ENCODE measurements around the gene CADM2. TPM values are rescaled to one million over a fixed set of nuclear protein-coding genes. Genes with fewer than 3 reads are reported as not detected.

The CADM2 gene
- total and polyA plus RNA-seq, 12 donors = 0.12 to 3.0 (median 0.62) TPM

DNA sequence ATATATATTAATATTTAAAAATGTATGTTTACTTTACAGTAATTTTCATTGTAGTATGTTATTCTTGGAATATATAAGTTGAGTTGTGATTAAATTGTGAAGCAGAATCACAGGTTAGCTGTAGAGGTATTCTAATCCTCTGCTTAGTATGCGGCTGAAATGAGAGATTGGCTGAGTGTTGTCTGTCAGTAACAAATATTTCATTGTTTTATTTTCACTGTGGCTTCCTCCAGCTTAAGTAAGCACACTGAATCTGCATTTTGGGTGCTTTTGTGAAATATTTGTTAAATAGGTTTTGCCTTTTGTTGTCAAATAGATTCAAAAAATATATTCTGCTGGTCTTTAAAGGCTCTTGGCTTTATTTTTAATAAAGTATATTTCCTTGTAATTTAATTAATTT lies 357.5 kb downstream of the CADM2 start:
- peaks cover 0 to 7% (median 0%) of the 10 kb centered on the region in 11 donors for H3K9me3 ChIP-seq
- DNase-seq = no peak
- no peak for ATAC-seq
- H3K27ac ChIP-seq = no peak overlapping the region
- TF ChIP-seq, protein P1, sequence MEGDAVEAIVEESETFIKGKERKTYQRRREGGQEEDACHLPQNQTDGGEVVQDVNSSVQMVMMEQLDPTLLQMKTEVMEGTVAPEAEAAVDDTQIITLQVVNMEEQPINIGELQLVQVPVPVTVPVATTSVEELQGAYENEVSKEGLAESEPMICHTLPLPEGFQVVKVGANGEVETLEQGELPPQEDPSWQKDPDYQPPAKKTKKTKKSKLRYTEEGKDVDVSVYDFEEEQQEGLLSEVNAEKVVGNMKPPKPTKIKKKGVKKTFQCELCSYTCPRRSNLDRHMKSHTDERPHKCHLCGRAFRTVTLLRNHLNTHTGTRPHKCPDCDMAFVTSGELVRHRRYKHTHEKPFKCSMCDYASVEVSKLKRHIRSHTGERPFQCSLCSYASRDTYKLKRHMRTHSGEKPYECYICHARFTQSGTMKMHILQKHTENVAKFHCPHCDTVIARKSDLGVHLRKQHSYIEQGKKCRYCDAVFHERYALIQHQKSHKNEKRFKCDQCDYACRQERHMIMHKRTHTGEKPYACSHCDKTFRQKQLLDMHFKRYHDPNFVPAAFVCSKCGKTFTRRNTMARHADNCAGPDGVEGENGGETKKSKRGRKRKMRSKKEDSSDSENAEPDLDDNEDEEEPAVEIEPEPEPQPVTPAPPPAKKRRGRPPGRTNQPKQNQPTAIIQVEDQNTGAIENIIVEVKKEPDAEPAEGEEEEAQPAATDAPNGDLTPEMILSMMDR (IDR thresholded peaks at IDR 0.05) = no peak
- no peaks in the 10 kb centered on the region for H3K27me3 ChIP-seq
- 78 to 85% methylated on average over 1 of the region's 1 CpG for WGBS, 2 donors
- H3K4me1 ChIP-seq = no peaks in the 10 kb centered on the region
- no peak overlapping the region for H3K4me3 ChIP-seq
- no peaks in the 10 kb centered on the region for H3K36me3 ChIP-seq
- intact Hi-C loops (cut with DNase I) = no loop called here

DNA sequence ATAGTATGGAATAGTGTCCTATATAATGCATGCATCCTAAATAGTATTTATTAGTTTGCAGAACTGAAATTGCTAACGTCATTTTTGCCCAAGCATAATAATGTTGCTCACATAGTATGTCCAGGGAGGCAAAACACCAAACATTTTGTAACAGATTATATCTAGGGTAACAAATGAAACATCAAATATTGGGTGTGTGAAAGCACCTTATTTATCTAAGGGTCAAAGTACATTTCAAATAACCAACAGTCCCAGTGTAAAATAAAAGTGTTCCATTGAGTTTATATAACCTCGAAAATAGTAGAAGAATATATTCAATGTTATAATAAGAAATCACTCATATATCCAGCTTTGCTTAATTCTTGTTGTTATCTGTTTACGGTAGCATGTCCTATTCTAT lies 363.1 kb downstream of the CADM2 start:
- WGBS, 2 donors = 80 to 83% methylated on average over 3 of the region's 3 CpGs
- H3K27me3 ChIP-seq = no peaks in the 10 kb centered on the region
- no peaks in the 10 kb centered on the region for H3K36me3 ChIP-seq
- peaks cover 0 to 7% (median 0%) of the 10 kb centered on the region in 11 donors for H3K9me3 ChIP-seq
- H3K4me1 ChIP-seq = no peaks in the 10 kb centered on the region
- H3K4me3 ChIP-seq = no peak overlapping the region
- TF ChIP-seq, protein P1 (IDR thresholded peaks at IDR 0.05) = no peak
- intact Hi-C loops (cut with DNase I) = no loop called here
- no peak overlapping the region for H3K27ac ChIP-seq
- ATAC-seq (no peak), DNase-seq (no peak)

DNA sequence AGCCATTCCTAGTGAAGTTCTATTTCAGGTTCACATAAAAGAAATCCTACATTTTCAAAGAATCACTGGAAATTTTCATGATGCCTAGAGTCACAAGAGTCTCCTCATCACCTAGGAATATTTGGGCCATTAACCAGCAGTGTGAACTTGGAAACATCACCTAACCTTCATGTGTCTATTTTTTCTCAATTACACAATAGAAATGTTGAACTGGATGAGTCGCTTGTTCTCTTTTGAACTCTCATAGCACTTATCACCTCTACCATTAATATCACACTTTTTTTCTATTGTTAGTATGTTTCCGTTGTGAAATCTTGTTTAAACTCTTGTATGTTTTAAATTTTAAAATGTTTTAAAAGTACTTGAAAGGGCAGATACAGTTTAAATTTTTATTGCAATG lies 371.3 kb downstream of the CADM2 start:
- H3K27ac ChIP-seq = no peak overlapping the region
- ATAC-seq (no peak), DNase-seq (no peak)
- no peaks in the 10 kb centered on the region for H3K4me1 ChIP-seq
- H3K36me3 ChIP-seq = no peaks in the 10 kb centered on the region
- H3K4me3 ChIP-seq = no peak overlapping the region
- H3K27me3 ChIP-seq = no peaks in the 10 kb centered on the region
- no peaks in the 10 kb centered on the region for H3K9me3 ChIP-seq
- intact Hi-C loops (cut with DNase I) = no loop called here
- 76 to 77% methylated on average over 2 of the region's 2 CpGs for WGBS, 2 donors
- TF ChIP-seq, protein P1 (IDR thresholded peaks at IDR 0.05) = no peak

DNA sequence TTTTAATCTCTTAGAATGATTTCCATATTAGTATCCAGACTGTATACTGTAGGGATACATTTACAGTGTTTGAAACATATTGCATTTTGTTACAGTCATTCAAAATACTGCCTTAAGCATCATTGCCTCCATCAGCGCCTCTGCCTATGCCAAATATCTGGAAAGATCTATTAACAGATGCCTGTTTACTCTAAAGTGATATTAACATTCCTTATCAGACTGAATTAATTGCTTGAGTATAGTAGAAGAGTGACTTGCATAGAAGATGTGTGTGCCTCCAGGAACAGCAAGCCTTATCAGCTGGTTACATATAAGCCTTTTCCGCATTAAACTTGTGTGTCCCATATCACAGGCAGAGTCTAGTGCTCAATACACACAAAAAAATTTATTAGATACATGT lies 379.1 kb downstream of the CADM2 start:
- 82 to 87% methylated on average over 2 of the region's 2 CpGs for WGBS, 2 donors
- H3K9me3 ChIP-seq = no peaks in the 10 kb centered on the region
- intact Hi-C loops (cut with DNase I) = no loop called here
- ATAC-seq (no peak), DNase-seq (no peak)
- no peaks in the 10 kb centered on the region for H3K27me3 ChIP-seq
- no peak overlapping the region for H3K4me3 ChIP-seq
- no peak overlapping the region for H3K27ac ChIP-seq
- TF ChIP-seq, protein P1 (IDR thresholded peaks at IDR 0.05) = no peak
- H3K36me3 ChIP-seq = no peaks in the 10 kb centered on the region
- H3K4me1 ChIP-seq = no peaks in the 10 kb centered on the region
